ENCODE results near the gene HYAL2. TPM values are rescaled to one million over a fixed set of nuclear protein-coding genes. Genes with fewer than 3 reads are reported as not detected.

Gene HYAL2
- total RNA-seq, 5 donors from 2014 or later (not counting 1 experiment from before 2014, with no cell fraction given) = 0.50 to 6.8 (median 3.0) TPM

DNA sequence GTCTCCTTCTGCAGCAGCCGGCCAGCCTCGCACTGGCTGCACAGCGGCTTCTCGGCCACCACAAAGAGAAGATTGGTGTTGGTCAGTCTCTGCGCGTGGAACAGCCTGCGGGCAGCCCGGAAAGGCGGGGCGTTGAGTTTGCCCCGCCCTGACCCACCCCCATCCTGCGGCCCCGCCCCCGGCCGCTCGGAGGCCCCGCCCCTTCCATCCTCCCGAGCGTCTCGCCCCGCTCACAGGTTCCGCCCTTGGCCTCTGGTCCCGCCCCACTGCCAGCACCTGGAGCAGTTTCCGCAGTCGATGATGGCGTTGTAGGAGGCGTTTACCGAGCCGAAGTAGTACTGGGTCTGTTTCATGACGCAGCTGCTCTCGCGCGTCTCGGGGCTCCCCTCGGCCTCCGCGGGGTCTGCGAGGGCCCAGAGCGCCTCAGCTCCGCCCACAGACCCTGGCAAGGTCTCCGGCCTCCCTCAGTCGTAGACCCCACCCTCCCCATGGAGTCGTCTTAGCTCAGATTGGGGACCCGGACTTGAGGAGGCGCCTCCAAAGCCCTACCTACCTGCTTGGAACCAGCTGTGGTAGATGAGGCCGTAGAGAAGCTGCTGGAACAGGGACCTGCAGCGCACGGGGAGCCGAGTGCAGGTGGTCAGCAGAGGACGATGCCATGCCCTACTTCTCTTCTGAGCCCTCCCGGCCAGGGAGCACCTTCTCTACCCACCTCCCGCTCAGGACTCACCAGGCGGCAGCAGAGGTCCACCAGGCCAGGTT is 42.7 kb upstream of the HYAL2 start:
- no peaks in the 10 kb centered on the region for H3K27me3 Mint-ChIP-seq
- H3K27ac Mint-ChIP-seq = peak overlapping the region; percentile 87 to 95
- peaks cover 0 to 4% of the 10 kb centered on the region in 2 donors for H3K36me3 ChIP-seq (ENCODE audit: control insufficient read depth in 2 of 2, extremely low read depth in 1 of 2, insufficient read depth in 1 of 2, low read length in 1 of 2)
- ChIA-PET CTCF (interaction anchor here in 1 of 2 donors (0.6 to 1.2 kb wide), 3 partner anchors 16 to 1022 kb away, joined by 4 read pairs; no protein-coding TSS in a partner anchor), POLR2A (interaction anchor here in 1 of 2 donors (0.6 to 1.1 kb wide), 3 partner anchors 8 to 37 kb away, joined by 3 to 8 read pairs (median 3); no protein-coding TSS in a partner anchor)
- 1% methylated on average over 24 of the region's 53 CpGs for WGBS (ENCODE audit: insufficient coverage)
- peak overlapping the region; percentile 68 for H3K27ac ChIP-seq (ENCODE audit: low read length)
- no peaks in the 10 kb centered on the region for H3K27me3 ChIP-seq (replicated peaks in 1 of 2; ENCODE audit: control insufficient read depth in 2 of 2, extremely low read depth in 1 of 2, insufficient read depth in 2 of 2, low read length in 1 of 2)
- no peaks in the 10 kb centered on the region for H3K36me3 Mint-ChIP-seq
- H3K9me3 Mint-ChIP-seq = no peaks in the 10 kb centered on the region
- ATAC-seq (replicated peaks in 1 of 4) = peak; percentile 95 to 97 (median 96)
- H3K4me3 Mint-ChIP-seq = peak overlapping the region; percentile 86 to 89 (median 88)
- H3K4me1 ChIP-seq (ENCODE audit: control insufficient read depth in 1 of 2, extremely low read depth in 1 of 2, insufficient read depth in 2 of 2, low read length in 2 of 2) = peaks cover 11 to 31% of the 10 kb centered on the region in 2 experiments
- peak; percentile 89 to 97 (median 94) for DNase-seq
- peaks cover 17 to 35% (median 23%) of the 10 kb centered on the region in 3 donors for H3K4me1 Mint-ChIP-seq
- H3K9me3 ChIP-seq = no peaks in the 10 kb centered on the region
- peak overlapping the region; percentile 65 to 85 for H3K4me3 ChIP-seq (ENCODE audit: control insufficient read depth in 1 of 2, extremely low read depth in 1 of 2, low read length in 1 of 2)

DNA sequence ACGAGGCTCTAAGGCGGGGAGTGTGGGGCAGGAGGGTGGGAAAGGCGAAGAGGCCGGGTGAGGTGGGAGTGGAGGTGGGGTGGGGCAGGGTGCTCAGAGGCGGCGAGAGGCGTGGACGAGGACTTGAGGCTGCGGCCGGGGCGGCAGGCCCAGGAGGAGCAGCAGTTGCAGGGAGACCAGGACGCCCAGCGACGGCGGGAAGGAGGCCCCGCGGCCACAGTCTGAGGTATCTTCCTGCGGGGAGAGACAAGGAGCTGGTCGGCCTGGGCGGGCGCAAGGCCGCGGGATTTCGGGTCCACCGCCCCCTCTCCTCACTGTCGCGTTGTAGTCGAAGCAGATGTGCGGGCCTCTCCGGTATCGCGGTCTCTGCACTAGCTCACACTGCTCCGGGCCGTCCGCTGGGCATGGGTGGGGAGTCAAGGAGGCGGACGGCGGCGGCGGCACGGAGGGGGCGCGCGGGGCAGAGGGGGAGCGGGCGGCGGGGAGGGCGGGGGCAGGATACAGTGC is 42.1 kb upstream of the HYAL2 start:
- Histone ChIP-seq H3K9me3 (no peaks in the 10 kb centered on the region), H3K4me3 (ENCODE audit: control insufficient read depth in 1 of 2, extremely low read depth in 1 of 2, low read length in 1 of 2) (peak overlapping the region; percentile 38 to 65), H3K27ac (ENCODE audit: low read length) (no peak overlapping the region), H3K27me3 (replicated peaks in 1 of 2; ENCODE audit: control insufficient read depth in 2 of 2, extremely low read depth in 1 of 2, insufficient read depth in 2 of 2, low read length in 1 of 2) (no peaks in the 10 kb centered on the region), H3K4me1 (ENCODE audit: control insufficient read depth in 1 of 2, extremely low read depth in 1 of 2, insufficient read depth in 2 of 2, low read length in 2 of 2) (peaks cover 11 to 34% of the 10 kb centered on the region in 2 experiments), H3K36me3 (ENCODE audit: control insufficient read depth in 2 of 2, extremely low read depth in 1 of 2, insufficient read depth in 1 of 2, low read length in 1 of 2) (peaks cover 0 to 4% of the 10 kb centered on the region in 2 donors)
- no peaks in the 10 kb centered on the region for H3K27me3 Mint-ChIP-seq
- ChIA-PET POLR2A (no interaction called here), CTCF (interaction anchor here in 1 of 2 donors (0.6 to 1.2 kb wide), 2 partner anchors 27 to 1023 kb away, joined by 4 read pairs; no protein-coding TSS in a partner anchor)
- 34% methylated on average over 26 of the region's 48 CpGs for WGBS (ENCODE audit: insufficient coverage)
- no peaks in the 10 kb centered on the region for H3K36me3 Mint-ChIP-seq
- H3K9me3 Mint-ChIP-seq = no peaks in the 10 kb centered on the region
- ATAC-seq (replicated peaks in 1 of 4) = peak; percentile 20 to 36 (median 26)
- H3K4me1 Mint-ChIP-seq = peaks cover 20 to 40% (median 27%) of the 10 kb centered on the region in 3 donors
- DNase-seq = no peak
- H3K27ac Mint-ChIP-seq = peak overlapping the region in 1 of 2 donors; percentile 52
- peak overlapping the region; percentile 86 to 89 (median 88) for H3K4me3 Mint-ChIP-seq

DNA sequence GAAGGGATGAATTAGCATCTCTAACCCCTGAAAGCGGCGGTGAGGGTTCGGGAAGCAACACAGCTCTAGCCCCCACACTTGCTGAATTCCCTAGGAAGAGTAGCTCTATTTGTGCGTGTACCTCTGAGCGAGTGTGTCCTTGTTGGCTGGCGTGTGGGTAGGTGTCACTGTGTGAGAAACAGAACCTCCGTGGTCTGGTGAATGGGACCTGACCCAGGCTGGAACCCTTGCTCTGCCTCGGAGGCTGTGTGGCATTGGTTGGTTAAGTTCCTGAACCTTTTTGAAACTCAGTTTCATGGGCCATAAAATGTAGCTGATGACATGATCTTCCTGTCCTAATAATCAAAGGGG is 37.2 kb upstream of the HYAL2 start:
- H3K4me3 ChIP-seq (ENCODE audit: control insufficient read depth in 1 of 2, extremely low read depth in 1 of 2, low read length in 1 of 2) = peak overlapping the region in 1 of 2 donors; percentile 82
- ATAC-seq (replicated peaks in 1 of 4) = peak in 3 of 4 experiments; percentile 9 to 18 (median 11)
- no peaks in the 10 kb centered on the region for H3K9me3 ChIP-seq
- WGBS (ENCODE audit: insufficient coverage) = 11% methylated on average over 3 of the region's 8 CpGs
- Mint-ChIP-seq H3K4me3 (peak overlapping the region; percentile 93 to 97 (median 96)), H3K27ac (peak overlapping the region; percentile 95), H3K4me1 (peaks cover 30 to 47% (median 44%) of the 10 kb centered on the region in 3 donors), H3K9me3 (no peaks in the 10 kb centered on the region), H3K36me3 (peaks cover 4% of the 10 kb centered on the region), H3K27me3 (no peaks in the 10 kb centered on the region)
- H3K36me3 ChIP-seq (ENCODE audit: control insufficient read depth in 2 of 2, extremely low read depth in 1 of 2, insufficient read depth in 1 of 2, low read length in 1 of 2) = peaks cover 4 to 22% of the 10 kb centered on the region in 2 donors
- no peaks in the 10 kb centered on the region for H3K27me3 ChIP-seq (replicated peaks in 1 of 2; ENCODE audit: control insufficient read depth in 2 of 2, extremely low read depth in 1 of 2, insufficient read depth in 2 of 2, low read length in 1 of 2)
- H3K27ac ChIP-seq (ENCODE audit: low read length) = no peak overlapping the region
- no peak for DNase-seq
- POLR2A ChIA-PET = interaction anchor here in 1 of 2 donors (0.8 kb wide), 1 partner anchor 9 kb away, joined by 3 read pairs; no protein-coding TSS in a partner anchor
- CTCF ChIA-PET = interaction anchor here in 1 of 2 donors (1.6 kb wide), 1 partner anchor 9 kb away, joined by 5 read pairs; the partner anchor contains the start of genes CYB561D2 and NPRL2
- H3K4me1 ChIP-seq (ENCODE audit: control insufficient read depth in 1 of 2, extremely low read depth in 1 of 2, insufficient read depth in 2 of 2, low read length in 2 of 2) = peaks cover 25 to 53% of the 10 kb centered on the region in 2 experiments

DNA sequence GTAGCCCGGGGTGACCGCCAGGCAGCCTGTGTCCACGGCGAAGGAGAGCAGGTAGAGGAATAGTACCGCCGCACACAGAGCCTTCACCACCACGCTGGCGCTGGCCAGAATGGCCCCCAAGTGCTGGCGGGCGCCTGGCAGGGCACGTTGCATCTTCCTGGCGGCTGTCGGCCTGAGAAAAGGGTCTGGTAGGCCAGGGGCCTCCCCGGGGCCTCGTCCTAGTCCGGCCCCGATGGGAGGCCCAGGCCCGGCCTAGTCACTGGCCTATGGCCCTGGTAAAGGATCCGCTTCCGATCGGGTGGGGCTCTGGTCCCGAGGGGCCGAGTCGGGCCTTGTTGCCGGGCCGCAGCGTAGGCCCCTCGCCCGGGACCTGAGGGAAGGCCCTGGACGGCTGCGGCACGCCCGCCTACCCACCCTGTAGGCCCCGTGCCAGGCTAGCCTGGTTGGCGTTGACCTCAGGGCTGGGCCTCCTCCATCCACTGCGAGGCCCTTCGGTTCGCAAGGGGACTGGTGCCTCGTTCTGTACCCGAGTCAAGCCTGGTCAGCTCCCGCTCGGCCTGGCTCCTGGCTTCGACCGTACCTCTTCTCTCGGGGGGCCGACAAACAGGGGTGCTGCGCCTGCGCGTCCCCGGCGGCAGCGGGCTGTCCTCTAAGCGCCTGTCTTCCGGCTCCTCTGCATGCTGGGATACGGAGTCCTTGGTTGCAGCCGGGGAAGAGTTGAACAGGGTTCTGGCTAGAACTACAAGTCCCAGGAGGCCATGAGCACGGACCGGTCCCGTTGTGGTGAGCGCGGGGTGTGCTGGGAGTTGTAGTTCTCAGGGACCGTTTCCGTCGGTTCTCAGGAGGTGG is 36.6 kb upstream of the HYAL2 start, which contains the start of gene TMEM115:
Gene TMEM115, minus strand, starts transcription at position 611 of the 849 bp plus-strand sequence. Its CDS starts 458 bp downstream, at position 153.
- Histone ChIP-seq H3K9me3 (no peaks in the 10 kb centered on the region), H3K36me3 (ENCODE audit: control insufficient read depth in 2 of 2, extremely low read depth in 1 of 2, insufficient read depth in 1 of 2, low read length in 1 of 2) (peaks cover 6 to 26% of the 10 kb centered on the region in 2 donors), H3K27ac (ENCODE audit: low read length) (peak within 1 kb of the TSS; percentile 69), H3K27me3 (replicated peaks in 1 of 2; ENCODE audit: control insufficient read depth in 2 of 2, extremely low read depth in 1 of 2, insufficient read depth in 2 of 2, low read length in 1 of 2) (no peaks in the 10 kb centered on the region), H3K4me3 (ENCODE audit: control insufficient read depth in 1 of 2, extremely low read depth in 1 of 2, low read length in 1 of 2) (peak within 1 kb of the TSS; percentile 82 to 87), H3K4me1 (ENCODE audit: control insufficient read depth in 1 of 2, extremely low read depth in 1 of 2, insufficient read depth in 2 of 2, low read length in 2 of 2) (peaks cover 25 to 47% of the 10 kb centered on the region in 2 experiments)
- Mint-ChIP-seq H3K4me3 (peak within 1 kb of the TSS; percentile 93 to 97 (median 96)), H3K36me3 (peaks cover 9% of the 10 kb centered on the region), H3K27ac (peak within 1 kb of the TSS; percentile 95), H3K4me1 (peaks cover 32 to 47% (median 43%) of the 10 kb centered on the region in 3 donors), H3K27me3 (no peaks in the 10 kb centered on the region), H3K9me3 (no peaks in the 10 kb centered on the region)
- peak; percentile 100 for ATAC-seq (replicated peaks in 1 of 4)
- 2% methylated on average over 61 of the region's 64 CpGs for WGBS (ENCODE audit: insufficient coverage)
- DNase-seq = peak; percentile 84 to 99 (median 95)
- ChIA-PET POLR2A (no interaction called here), CTCF (interaction anchor here in 1 of 2 donors (1.6 kb wide), 1 partner anchor 8 kb away, joined by 5 read pairs; the partner anchor contains the start of genes CYB561D2 and NPRL2)

DNA sequence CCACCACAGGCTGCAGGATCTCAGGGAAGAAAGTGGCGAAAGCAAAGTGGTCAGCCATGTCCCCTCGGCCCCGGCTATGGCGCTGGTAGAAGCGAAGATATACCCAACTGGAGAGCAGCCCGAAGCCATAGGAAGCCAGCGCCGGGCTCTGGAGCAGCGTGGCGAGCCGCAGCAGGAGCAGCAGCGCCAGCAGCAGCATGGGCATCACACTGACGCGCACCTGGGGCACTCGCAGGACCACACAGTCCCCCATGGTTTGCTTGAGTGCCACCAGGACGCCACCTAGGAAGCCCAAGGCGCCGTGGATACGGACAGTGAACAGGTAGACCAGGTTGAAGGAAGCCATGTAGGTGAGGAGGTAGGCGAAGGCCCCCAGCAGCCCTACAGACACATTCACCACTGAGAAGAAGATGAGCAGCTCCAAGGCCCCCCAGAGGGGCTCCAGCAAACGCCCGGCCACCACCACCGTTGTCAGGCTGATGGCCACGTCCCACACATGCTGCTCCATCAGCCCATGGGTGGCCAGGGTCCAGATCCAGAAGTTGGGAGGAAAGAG is 35.9 kb upstream of the HYAL2 start:
- peaks cover 6 to 33% of the 10 kb centered on the region in 2 donors for H3K36me3 ChIP-seq (ENCODE audit: control insufficient read depth in 2 of 2, extremely low read depth in 1 of 2, insufficient read depth in 1 of 2, low read length in 1 of 2)
- CTCF ChIA-PET = no interaction called here
- peak overlapping the region; percentile 93 to 97 (median 96) for H3K4me3 Mint-ChIP-seq

More for the DNA sequence above, 35.9 kb upstream of the HYAL2 start:
- POLR2A ChIA-PET = no interaction called here
- Mint-ChIP-seq H3K36me3 (peaks cover 10% of the 10 kb centered on the region), H3K4me1 (peaks cover 38 to 46% (median 45%) of the 10 kb centered on the region in 3 donors), H3K27ac (peak overlapping the region; percentile 85 to 87), H3K27me3 (no peaks in the 10 kb centered on the region), H3K9me3 (no peaks in the 10 kb centered on the region)
- Histone ChIP-seq H3K9me3 (no peaks in the 10 kb centered on the region), H3K4me1 (ENCODE audit: control insufficient read depth in 1 of 2, extremely low read depth in 1 of 2, insufficient read depth in 2 of 2, low read length in 2 of 2) (peaks cover 25 to 47% of the 10 kb centered on the region in 2 experiments), H3K27me3 (replicated peaks in 1 of 2; ENCODE audit: control insufficient read depth in 2 of 2, extremely low read depth in 1 of 2, insufficient read depth in 2 of 2, low read length in 1 of 2) (no peaks in the 10 kb centered on the region), H3K4me3 (ENCODE audit: control insufficient read depth in 1 of 2, extremely low read depth in 1 of 2, low read length in 1 of 2) (peak overlapping the region; percentile 82 to 87), H3K27ac (ENCODE audit: low read length) (peak overlapping the region; percentile 69)
- WGBS (ENCODE audit: insufficient coverage) = 73% methylated on average over 19 of the region's 24 CpGs
- ATAC-seq (replicated peaks in 1 of 4) = no peak
- no peak for DNase-seq
